ENCODE measurements around the gene OSGIN1. TPM values are rescaled to one million over a fixed set of nuclear protein-coding genes. Genes with fewer than 3 reads are reported as not detected.

Gene OSGIN1
- total RNA-seq, 1 donor from 2014 or later: 19.0 TPM

DNA sequence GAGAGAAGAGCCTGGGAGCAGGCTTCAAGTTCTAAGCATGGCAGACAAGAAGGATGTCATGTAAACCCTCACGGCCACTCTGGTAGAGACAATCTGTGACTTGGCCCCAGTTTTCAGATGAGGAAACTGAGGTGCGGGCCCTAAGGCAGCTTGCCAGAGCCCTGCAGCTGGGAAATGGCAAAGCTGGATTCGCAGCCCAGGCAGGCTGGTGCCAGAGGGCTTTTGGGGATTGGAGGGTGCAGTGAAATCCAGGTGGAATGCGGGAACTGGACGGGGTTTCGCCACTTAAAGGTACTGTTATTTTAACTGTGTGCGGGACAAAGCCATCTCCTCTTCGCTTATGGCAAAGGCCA, 477 bp upstream of the OSGIN1 start:
- DNase-seq: no peak
- ATAC-seq: peak; percentile 30
- Histone ChIP-seq H3K4me1 (peaks cover 19% of the 10 kb centered on the region), H3K4me3 (peak overlapping the region; percentile 64), H3K27ac (peak overlapping the region; percentile 89), H3K9me3 (no peaks in the 10 kb centered on the region), H3K27me3 (no peaks in the 10 kb centered on the region), H3K36me3 (no peaks in the 10 kb centered on the region)
- intact Hi-C loops (cut with DNase I): no loop called here
- TF ChIP-seq, protein P1, sequence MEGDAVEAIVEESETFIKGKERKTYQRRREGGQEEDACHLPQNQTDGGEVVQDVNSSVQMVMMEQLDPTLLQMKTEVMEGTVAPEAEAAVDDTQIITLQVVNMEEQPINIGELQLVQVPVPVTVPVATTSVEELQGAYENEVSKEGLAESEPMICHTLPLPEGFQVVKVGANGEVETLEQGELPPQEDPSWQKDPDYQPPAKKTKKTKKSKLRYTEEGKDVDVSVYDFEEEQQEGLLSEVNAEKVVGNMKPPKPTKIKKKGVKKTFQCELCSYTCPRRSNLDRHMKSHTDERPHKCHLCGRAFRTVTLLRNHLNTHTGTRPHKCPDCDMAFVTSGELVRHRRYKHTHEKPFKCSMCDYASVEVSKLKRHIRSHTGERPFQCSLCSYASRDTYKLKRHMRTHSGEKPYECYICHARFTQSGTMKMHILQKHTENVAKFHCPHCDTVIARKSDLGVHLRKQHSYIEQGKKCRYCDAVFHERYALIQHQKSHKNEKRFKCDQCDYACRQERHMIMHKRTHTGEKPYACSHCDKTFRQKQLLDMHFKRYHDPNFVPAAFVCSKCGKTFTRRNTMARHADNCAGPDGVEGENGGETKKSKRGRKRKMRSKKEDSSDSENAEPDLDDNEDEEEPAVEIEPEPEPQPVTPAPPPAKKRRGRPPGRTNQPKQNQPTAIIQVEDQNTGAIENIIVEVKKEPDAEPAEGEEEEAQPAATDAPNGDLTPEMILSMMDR (IDR thresholded peaks at IDR 0.05): no peak

DNA sequence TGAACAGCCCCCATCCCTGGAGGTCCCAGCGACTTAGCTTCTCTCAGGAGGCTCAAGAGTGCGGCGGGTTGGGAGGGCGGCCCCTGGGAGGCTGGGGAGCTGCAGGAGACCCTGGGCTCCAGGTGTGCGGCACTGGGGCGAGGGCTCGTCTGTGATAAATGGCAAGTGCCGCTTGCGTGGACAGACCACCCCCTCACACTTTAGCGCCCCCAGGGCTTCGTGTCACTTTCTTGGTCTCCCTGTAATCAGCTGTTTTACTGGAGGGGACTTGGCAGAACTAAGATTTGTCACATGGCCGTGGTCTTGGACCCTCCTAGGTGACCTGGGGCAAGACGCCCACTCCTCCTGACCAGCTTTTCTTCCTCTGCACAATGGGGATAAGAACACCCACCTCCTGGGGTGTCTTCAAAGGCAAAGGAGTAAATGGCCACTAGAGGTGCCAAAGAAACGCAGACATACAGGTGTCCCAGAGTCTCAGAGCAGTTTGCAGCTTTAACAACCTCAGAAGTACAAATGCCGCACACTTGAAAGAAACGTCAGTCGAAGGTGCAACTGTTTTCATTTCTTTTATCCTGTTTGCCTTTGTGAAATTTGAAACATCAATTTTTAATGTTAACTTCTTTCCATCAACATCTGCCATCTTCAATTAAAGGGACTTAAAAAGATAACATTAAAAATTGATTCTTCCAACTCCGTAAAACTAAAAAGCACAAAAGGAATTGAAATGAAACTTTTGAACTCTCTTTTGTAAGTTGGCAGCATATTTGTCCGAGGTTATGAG, 946 bp downstream of the OSGIN1 start:
- intact Hi-C loops (cut with DNase I): no loop called here
- TF ChIP-seq, protein P1 (IDR thresholded peaks at IDR 0.05): peak; percentile 41
- Histone ChIP-seq H3K4me3 (peak overlapping the region; percentile 64), H3K27me3 (no peaks in the 10 kb centered on the region), H3K36me3 (peaks cover 11% of the 10 kb centered on the region), H3K27ac (peak overlapping the region; percentile 89), H3K4me1 (peaks cover 19% of the 10 kb centered on the region), H3K9me3 (no peaks in the 10 kb centered on the region)
- DNase-seq: no peak
- ATAC-seq: peak; percentile 14

DNA sequence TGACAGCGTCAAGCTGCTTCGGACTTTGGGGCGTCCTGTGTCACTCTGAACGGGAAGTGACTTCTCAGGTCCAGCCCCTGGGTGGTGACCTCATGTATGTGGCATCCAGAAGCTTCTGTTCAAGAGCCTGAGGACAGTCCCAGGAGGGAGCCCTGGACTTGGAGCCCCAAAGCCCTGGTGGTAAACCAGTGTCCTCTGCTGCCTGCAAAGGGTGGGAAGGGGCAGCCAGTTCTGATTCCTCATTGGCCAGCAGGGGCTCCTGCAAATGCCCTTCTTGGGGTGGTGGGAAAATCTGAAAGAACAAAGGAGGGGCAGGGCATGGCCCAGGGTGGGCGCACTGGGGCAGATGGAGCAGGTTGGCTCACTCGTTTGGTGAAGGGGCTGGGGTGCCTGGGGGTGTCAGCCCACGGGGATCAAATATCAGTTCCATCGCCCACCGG, 1.6 kb downstream of the OSGIN1 start:
- DNase-seq (no peak), ATAC-seq (peak; percentile 60)
- Histone ChIP-seq H3K27me3 (no peaks in the 10 kb centered on the region), H3K4me3 (peak overlapping the region; percentile 64), H3K4me1 (peaks cover 19% of the 10 kb centered on the region), H3K36me3 (peaks cover 15% of the 10 kb centered on the region), H3K9me3 (no peaks in the 10 kb centered on the region), H3K27ac (peak overlapping the region; percentile 89)
- TF ChIP-seq, protein P1 (IDR thresholded peaks at IDR 0.05): no peak
- intact Hi-C loops (cut with DNase I): no loop called here

DNA sequence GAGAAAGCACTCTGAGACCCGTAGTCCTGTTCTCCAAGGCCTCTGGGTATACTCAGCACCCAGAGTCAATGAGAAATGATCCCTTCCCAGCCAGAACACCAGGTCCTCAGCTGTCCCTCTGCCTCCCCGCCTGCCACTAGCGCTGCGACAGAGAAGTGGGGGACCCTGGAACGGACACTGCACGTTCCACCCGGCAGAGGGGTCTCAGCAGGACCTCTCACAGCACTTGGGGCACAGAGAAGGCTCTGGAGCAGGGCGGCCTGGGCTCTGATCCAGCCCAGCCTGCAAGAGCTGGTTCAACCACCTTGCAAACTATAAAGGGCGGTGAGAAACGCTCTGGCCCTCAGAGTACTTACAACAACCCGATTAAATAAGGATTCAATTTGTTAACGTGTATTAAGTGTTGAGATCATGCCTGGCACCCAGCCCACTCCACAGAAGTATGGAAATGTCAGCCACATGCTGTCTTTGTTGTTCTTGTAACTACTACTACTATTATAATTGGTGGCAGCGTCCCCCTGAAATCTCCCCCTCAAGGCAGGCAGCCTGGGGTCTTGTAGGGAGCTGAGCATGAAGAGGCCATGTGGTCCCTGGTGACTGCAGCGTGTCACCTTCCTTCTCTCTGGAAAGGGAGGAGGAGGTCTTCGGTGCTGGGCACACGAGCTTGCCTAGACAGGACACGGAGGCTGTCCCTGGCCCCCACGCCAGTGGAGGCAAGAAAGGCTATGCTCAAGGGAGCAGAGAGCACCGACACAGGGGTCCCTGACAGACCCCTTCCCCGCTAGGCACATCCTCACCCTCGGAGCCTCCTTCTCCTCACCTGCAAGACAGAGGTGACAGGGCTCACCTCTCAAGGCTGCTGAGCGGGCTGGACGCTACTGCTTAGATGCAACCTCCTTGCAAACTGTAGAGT, 2.4 kb downstream of the OSGIN1 start:
- no peak overlapping the region for H3K27ac ChIP-seq
- peaks cover 24% of the 10 kb centered on the region for H3K36me3 ChIP-seq
- no peaks in the 10 kb centered on the region for H3K27me3 ChIP-seq
- intact Hi-C loops (cut with DNase I): no loop called here
- H3K4me1 ChIP-seq: peaks cover 19% of the 10 kb centered on the region
- TF ChIP-seq, protein P1 (IDR thresholded peaks at IDR 0.05): no peak
- no peak overlapping the region for H3K4me3 ChIP-seq
- ATAC-seq (no peak), DNase-seq (no peak)
- no peaks in the 10 kb centered on the region for H3K9me3 ChIP-seq

DNA sequence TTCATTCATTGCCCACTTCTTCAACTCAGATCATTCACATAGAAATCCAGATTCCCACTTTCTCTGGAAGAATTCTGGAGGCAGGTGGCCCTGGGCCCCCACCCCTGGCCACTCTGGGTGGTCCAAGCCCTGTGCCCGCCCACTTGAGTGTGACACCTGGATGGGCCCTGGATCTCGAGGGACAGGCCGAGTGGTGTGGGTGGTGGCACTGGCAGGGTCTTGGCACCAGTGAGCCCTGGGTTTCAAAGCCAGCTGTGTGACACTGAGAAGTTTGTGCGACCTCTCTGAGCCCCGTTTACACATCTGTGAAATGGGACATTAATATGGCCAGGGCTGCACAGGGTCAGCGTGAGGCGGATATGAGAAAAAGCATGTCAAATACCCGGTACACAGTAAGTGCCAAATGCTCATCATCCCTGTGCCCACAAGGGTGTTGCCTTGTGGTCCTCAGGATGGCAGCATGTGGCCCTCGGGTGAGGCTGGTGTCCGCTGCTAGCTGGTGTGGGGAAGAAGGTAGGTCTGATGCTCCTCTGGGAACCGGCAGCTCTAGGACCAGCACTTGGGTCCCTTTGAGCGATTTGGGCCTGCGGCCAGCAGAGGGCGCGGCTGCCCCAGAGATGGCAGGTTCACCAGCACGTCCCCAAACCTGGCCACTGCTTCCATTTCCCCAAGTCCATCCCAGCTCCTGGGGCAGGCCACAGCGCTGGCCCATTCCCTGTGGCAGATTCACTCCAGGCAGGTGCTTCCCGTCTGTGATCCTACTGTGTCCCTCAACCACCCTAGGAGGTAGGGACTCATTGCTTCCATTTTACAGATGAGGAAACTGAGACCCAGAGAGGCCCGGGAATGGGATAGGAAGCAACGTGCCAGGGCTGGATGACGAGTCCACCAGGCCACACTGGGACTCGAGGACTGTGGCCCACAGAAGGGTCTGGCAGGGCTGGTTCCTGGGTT, 3.6 kb downstream of the OSGIN1 start:
- Histone ChIP-seq H3K4me1 (peaks cover 19% of the 10 kb centered on the region), H3K36me3 (peaks cover 34% of the 10 kb centered on the region), H3K4me3 (no peak overlapping the region), H3K27me3 (no peaks in the 10 kb centered on the region), H3K9me3 (no peaks in the 10 kb centered on the region), H3K27ac (no peak overlapping the region)
- intact Hi-C loops (cut with DNase I): no loop called here
- ATAC-seq: peak; percentile 37
- peak; percentile 92 for DNase-seq
- TF ChIP-seq, protein P1 (IDR thresholded peaks at IDR 0.05): peak; percentile 75

Measured in upper lobe of right lung (tissue), 1 donor.